ENCODE measurements around the gene TMCC2. TPM values are rescaled to one million over a fixed set of nuclear protein-coding genes. Genes with fewer than 3 reads are reported as not detected.
A peak's percentile ranks its signal among the peaks of the same experiment; 100 is the strongest.

Gene TMCC2
- total and polyA plus RNA-seq, 3 donors from 2014 or later, result 8.5 to 14.7 (median 12.1) TPM

- H3K36me3 ChIP-seq (ENCODE audit: low read depth, missing control alignments), result no peaks in the 10 kb centered on the region
- H3K27ac ChIP-seq, result no peak overlapping the region
- intact Hi-C loops (cut with DNase I; ENCODE audit: low total_unique reads), result no loop called here
- H3K27me3 ChIP-seq, result no peaks in the 10 kb centered on the region
- H3K4me3 ChIP-seq, result no peak overlapping the region
- DNase-seq, result no peak
- H3K4me1 ChIP-seq, result peaks cover 10% of the 10 kb centered on the region
- WGBS, 2 donors, result 90 to 98% methylated on average over 5 to 6 of the region's 6 CpGs
- TF ChIP-seq, protein P1, sequence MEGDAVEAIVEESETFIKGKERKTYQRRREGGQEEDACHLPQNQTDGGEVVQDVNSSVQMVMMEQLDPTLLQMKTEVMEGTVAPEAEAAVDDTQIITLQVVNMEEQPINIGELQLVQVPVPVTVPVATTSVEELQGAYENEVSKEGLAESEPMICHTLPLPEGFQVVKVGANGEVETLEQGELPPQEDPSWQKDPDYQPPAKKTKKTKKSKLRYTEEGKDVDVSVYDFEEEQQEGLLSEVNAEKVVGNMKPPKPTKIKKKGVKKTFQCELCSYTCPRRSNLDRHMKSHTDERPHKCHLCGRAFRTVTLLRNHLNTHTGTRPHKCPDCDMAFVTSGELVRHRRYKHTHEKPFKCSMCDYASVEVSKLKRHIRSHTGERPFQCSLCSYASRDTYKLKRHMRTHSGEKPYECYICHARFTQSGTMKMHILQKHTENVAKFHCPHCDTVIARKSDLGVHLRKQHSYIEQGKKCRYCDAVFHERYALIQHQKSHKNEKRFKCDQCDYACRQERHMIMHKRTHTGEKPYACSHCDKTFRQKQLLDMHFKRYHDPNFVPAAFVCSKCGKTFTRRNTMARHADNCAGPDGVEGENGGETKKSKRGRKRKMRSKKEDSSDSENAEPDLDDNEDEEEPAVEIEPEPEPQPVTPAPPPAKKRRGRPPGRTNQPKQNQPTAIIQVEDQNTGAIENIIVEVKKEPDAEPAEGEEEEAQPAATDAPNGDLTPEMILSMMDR (IDR thresholded peaks at IDR 0.05), result no peak
- no peak for TF ChIP-seq POLR2A (IDR thresholded peaks at IDR 0.05)
- H3K9me3 ChIP-seq, result no peaks in the 10 kb centered on the region
These were observed 63.9 kb downstream of the TMCC2 start for GRCh38 chr1:205291596-205291995.

- 91 to 94% methylated on average over 7 to 10 of the region's 10 CpGs for WGBS, 2 donors
- DNase-seq, result no peak
- intact Hi-C loops (cut with DNase I; ENCODE audit: low total_unique reads), result no loop called here
- H3K9me3 ChIP-seq, result no peaks in the 10 kb centered on the region
- H3K27ac ChIP-seq, result peak overlapping the region in 1 of 2 donors; percentile 50
- no peak overlapping the region for H3K4me3 ChIP-seq
- no peaks in the 10 kb centered on the region for H3K36me3 ChIP-seq (ENCODE audit: low read depth, missing control alignments)
- H3K4me1 ChIP-seq, result peaks cover 10% of the 10 kb centered on the region
- no peaks in the 10 kb centered on the region for H3K27me3 ChIP-seq
- TF ChIP-seq POLR2A (IDR thresholded peaks at IDR 0.05), result no peak
- TF ChIP-seq, protein P1 (IDR thresholded peaks at IDR 0.05), result no peak
These were observed 65.8 kb downstream of the TMCC2 start for GRCh38 chr1:205293350-205294074.

DNA sequence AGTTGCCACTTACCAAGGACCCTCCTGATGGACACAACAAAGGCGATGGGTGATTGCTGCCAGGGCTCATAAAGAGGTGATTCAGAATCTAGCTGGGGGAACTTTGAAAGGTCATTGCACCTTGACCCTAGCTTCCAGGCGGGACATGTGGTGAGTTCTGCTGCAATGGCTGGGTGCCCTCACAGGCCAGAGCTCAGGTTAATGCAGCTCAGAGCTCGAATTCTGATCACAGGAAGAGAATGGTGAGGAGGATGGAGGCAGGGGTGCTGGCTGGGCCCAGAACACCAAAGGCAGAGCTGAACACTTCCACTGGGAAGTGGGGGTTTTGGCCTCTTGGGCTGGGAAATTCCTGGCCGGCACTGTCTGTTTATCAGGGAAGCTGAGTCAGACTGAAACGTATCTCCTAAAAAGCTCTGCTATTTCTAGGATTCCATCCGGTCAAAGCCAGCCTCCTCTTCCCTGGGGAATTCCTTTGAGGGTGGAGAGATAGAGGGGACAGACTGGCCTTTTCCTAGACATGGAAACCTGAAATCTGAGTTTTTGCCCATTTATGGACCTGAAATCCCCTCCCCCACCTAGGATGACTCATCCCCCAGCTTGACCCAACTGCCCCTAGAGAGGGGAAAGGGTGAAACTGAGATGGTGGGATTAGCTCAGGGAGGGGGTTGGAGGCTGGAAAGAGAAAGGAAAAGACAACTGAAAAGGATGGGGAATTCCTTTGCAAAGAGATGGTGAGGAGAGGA lies 66.6 kb downstream of the TMCC2 start:
- TF ChIP-seq, protein P1 (IDR thresholded peaks at IDR 0.05), result no peak
- no peak for TF ChIP-seq POLR2A (IDR thresholded peaks at IDR 0.05)
- WGBS, 2 donors, result 40 to 51% methylated on average over 6 of the region's 6 CpGs
- H3K27me3 ChIP-seq, result no peaks in the 10 kb centered on the region
- no peak overlapping the region for H3K4me3 ChIP-seq
- no peaks in the 10 kb centered on the region for H3K9me3 ChIP-seq
- peak; percentile 69 for DNase-seq
- peak overlapping the region in 1 of 2 donors; percentile 57 for H3K27ac ChIP-seq
- no peaks in the 10 kb centered on the region for H3K36me3 ChIP-seq (ENCODE audit: low read depth, missing control alignments)
- intact Hi-C loops (cut with DNase I; ENCODE audit: low total_unique reads), result no loop called here
- H3K4me1 ChIP-seq, result peaks cover 10% of the 10 kb centered on the region

DNA sequence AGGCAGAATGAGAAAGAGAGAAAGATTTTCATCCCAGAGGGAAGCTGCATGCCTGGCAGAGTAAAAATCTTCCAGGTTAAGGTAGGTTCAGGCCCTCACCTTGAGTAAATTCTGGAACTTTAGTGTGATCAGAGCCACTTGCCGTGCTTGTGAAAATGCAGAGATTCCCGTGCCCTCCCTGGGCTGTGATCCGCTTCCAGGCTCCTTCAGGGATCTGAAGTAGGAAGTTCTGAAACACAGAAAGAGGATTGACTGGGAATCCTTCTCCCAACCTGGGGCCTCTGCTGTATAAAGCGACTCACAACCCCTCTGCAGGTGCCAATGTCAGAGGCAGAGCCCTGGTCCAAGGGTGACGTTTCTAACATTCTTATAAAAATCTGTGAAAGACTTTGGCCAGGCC lies 67.2 kb downstream of the TMCC2 start:
- WGBS, 2 donors, result 82 to 83% methylated on average over 5 of the region's 5 CpGs
- DNase-seq, result no peak
- intact Hi-C loops (cut with DNase I; ENCODE audit: low total_unique reads), result no loop called here
- Histone ChIP-seq H3K36me3 (ENCODE audit: low read depth, missing control alignments) (no peaks in the 10 kb centered on the region), H3K4me1 (peaks cover 10% of the 10 kb centered on the region), H3K27me3 (no peaks in the 10 kb centered on the region), H3K27ac (peak overlapping the region in 1 of 2 donors; percentile 57), H3K4me3 (no peak overlapping the region), H3K9me3 (no peaks in the 10 kb centered on the region)
- no peak for TF ChIP-seq POLR2A (IDR thresholded peaks at IDR 0.05)
- TF ChIP-seq, protein P1 (IDR thresholded peaks at IDR 0.05), result no peak

All from testis (tissue), 3 donors.